ENCODE measurements around the gene RALGPS1.

RALGPS1 gene

DNA sequence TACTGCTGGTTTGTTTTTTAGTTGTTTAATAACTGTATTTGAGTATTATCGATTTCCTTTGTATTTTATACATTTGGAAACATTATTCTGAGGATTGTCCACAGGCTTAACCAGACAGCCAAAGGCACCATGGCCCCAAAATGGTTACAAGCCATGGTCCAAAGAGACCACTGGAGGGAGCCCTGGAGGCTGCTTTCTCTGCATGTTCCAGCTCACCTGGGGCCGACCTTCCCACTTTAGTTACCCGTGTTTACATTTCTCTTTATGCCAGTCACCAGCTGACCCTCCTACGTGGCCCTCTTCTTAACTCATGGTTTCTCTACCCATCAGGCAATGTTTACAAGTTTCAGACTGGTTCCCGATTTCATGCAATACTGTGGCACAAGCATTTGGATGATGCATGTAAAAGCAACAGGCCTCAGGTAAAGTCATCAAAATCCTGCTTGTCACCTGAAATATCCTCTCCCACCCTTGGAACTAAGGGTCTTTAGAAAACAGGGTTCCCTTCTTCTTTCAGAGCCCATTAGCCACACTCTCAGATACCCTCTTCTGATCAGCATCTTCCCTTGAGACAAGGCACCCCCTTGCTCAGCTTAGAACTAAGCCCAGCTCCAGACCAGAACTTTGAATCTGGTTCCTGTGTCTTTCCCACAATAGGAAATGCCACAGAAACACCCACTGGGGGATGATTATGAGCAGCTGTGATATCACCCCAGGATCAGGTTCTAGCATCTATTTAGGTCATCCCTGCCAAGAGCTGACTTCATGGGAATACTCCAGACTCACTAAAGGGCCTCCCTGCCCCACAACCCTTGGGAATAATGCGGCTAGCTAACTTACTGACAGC, 300.1 kb downstream of the RALGPS1 start:
- DNase-seq = peak; percentile 58

- DNase-seq = no peak
Measured at GRCh38 chr9:127215268-127216209, 301.0 kb downstream of the RALGPS1 start.

DNA sequence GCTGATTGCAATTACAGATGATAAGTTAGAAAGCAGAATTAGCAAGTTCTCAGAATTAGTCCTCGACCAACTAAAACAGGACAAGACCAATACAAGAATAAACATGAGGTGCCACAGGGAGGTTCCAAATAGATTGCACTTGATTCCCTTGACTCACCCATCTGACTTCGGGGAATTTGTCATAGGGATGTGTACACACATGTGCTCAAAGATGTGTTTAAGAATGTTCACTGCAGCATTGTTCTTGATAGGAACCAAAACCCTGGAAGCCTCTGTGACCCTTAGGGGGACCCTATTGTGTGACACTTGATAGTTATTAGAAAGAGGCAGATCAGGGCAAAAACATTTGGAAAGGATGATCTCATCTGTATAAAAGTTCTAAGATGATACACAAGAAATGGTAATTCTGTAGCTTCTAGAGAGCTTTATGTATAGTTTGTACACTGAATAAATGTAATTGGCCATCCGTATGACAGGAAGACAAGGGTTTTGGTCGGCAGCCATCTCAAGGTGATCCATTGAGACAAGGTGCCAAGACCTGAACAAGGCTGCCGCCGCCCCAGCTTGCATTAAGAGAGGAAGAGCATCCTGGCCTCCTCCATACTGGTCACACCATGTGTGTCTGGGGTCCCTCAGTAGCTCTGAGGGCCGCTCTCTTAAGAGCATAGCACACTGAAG, 301.8 kb downstream of the RALGPS1 start:
- DNase-seq = no peak

DNA sequence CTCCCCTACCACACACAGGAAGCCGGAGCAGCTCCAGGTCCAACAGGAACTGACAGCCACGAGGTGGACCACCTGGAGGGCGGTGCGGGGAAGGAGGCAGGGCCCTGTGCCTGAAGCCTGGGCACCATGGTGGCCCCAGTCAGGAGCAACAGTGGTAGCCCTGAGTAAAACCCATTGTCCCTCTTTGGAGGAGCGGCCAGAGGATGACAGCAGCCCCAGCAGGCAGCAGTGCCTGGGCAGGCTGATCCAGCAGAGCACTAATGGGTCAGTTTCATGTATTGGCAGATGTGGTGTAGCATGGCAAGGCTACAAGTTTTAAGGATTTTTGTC, 302.3 kb downstream of the RALGPS1 start:
- no peak for DNase-seq

DNA sequence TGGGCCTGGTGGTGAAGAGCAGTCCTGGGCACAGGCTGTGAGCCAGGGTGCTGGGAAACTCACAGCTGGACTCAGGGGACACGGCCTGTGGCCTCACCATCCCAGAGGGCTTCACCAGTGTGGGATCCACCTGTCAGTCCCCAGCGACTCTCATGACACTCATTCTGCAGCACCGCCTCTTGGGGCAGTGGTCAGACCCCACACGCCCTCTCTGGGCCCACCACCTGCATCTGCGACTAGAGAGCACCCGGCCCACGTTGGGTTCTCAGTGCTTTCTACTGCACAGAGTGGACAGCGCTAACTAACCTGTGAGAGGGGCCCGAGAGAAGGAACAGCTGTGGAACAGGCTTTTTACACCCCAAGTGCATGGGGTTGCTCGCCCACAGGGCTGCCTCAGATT, 304.2 kb downstream of the RALGPS1 start:
- no peak for DNase-seq

DNA sequence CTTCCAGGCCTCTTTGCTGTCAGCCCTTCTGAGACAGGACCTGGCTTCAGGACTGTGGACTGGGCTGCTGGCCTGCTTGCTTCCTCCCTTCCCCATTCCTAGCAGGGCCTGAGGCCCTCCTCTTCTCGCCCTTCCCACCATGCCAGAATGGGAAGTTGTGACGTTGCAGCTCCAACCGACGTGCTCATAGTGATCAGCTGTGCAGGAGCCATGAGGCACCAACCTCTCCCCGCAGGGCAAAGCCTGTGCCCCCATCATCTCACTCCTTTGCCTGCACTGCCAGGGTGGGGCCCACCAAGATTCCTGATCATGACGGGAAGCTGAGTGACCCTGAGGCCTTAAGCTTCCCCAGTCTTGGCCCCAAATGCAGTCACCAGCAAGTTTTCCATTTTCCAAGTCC, 304.9 kb downstream of the RALGPS1 start:
- no peak for DNase-seq

DNA sequence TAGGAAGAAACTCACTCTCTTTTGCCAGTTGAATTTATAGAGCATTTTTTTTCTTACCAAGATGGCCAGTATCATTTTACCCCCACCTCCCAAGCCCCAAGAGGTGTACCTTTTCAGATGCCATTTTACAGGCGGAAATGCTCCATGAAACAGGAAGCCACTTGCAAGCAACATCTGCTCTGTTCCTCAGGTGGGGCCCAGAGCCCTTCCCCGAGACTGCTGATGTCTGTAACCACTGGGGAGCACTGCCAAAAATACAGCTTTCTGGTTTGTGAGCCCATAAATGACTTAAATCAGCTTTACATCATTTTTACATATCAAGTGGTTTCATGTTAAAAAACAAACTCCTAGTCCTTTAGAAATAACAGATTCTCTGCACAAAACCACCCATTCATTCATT, 307.1 kb downstream of the RALGPS1 start:
- DNase-seq = no peak

- DNase-seq = no peak
Measured at GRCh38 chr9:127222388-127223095, 308.0 kb downstream of the RALGPS1 start.

DNA sequence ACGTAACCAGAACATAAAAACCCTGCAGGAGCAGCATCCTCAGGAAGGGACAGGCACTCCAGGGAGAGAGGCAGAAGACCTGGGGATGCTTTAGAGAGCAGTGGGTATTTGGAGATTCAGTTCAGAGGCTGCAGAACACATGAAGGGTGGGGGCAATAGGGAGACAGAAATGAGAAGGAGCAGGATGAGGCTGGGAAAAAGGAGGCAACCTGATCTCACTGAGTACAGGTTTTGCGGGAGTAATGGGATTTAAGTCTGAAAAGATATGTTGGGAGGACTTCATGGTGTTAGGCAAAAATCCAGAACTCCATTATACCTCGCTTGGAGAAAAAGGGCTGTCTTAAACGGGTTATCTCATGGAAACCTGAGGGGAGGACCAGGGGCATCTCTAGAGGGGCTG, 308.7 kb downstream of the RALGPS1 start:
- no peak for DNase-seq

DNA sequence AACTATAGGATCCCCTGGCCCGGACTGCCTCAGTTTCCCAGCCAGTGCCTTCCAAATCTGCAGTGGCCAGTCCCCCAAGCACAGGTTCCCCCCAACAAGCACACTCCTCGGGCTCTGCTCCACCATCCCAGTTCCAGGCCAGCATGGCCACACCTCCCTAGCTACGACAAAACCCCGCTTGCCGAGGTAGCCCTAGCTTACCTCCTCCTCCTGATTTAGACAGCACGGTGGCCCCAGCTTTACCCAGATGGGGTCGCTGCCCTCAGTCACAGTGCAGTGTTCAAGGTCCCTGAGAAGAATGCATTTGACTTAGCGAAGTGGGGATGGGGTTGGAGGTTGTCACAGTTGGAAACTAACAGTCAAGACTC, 309.2 kb downstream of the RALGPS1 start:
- DNase-seq = no peak

DNA sequence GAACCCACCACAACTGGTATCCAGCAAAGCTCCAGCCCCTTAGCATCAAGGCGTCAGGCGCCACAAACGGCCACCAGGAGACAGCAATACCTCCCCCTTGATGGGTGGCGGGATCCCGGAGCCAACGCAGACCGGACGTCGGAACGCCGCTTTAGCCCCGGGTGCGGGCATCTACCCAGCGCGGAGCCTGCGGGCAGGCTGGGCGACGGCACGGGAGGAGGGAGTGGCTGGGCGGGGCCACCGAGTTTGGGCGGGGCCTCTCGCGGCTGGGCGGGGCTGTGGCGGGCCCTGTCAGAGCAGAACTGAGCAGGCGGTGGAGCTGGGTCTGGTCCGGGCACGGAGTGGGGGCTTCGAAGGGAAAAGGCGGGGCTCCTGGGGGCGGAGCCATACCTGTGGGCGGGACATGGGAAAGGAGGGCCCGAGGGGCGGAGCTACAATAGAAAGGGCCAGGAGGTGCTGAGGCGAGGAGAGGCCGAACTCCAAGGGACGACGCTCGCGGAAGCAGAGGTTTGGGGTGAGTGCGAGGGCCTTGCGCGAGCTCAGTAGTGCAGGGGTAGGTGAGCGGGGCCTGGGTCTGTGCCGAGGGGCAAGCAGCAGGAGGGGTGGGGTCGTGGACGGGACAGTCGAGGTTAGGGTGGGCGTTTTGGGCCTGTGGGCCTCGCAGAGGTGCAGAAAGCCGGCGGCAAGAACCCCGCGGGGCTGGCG, 309.7 kb downstream of the RALGPS1 start:
- DNase-seq = peak; percentile 93

DNA sequence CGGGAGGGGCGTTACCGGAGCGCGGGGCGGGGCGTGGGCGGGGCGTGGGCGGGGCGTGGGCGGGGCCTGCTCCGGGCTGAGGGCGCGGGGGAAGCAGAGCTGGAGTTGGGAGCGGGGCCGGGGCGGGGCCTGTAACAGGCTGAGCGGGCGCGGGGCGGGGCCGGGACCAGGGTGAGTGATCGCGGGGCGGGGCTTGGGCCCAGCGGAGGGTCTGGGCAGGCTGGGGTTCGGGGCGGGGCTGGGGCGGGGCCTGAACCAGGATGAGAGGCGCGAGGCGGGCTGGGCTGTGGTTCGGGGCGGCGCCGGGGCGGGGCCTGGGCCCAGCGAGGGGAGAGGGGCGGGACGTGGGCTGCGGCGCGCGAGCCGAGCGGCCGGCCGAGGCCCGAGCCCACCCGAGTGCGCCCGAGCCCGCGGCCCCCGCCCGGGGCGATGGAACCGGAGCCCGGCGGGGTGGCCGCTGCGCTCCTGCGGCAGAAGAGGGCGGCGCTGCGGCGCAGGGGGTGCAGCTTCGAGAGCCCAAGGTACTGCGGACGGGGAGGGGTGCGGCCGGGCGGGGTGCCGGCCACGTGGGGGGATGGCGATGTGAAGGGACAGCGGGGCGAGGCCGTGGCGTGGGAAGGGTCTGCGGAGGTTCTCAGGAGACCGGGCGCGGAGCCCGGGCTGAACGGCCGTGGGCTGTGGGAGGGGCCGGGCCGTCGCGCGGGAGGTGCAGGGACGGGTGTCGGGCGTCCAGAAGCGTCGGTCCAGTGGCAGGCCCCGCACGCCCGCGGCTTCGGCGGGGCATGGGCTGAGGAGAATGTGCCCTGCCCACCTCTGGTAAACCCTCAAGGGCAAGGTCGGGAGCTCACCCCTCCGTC, 310.5 kb downstream of the RALGPS1 start:
- peak; percentile 89 for DNase-seq

DNA sequence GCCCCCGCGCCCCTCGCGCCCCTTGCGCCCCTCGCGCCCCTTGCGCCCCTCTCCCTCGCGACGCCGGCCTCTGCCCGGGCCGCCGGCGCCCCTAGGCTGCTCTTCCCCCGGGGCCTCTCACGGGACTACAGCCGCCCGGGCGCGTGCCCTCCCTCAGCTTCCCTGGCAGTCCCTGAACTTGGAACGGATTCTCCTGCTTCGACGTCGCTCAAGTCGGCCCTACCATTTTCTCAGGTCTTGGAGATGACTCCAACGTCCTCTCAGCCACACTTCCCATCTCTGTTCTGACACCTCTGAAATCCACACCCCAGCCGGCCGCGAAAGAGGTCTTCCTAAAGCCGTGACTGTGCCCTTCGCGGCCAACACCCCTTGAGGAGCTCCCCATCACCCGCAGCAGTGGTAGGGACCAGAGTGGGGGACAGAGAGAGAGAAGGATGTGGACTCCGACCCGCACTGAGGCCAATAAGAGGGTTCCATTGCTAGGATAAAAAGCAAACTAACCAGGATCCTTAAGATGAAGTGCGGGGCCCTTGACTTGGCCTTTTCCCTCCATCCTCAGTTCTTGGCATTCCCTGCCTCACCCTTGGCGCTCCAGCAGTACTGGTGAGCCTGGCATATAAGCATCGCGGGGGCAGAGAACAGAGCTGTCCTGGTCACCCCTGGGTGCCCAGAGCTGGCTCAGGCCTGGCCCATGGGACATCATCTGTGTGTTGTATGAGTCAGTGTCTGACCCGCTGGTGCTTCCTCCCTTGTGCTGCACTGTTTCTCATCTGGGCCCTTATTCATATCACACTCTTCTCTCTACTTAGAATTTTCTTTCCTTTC, 311.4 kb downstream of the RALGPS1 start:
- DNase-seq = peak; percentile 32

- no peak for DNase-seq
Measured at GRCh38 chr9:127229691-127230417, 315.3 kb downstream of the RALGPS1 start.

- DNase-seq = no peak
Measured at GRCh38 chr9:127231666-127232065, 317.1 kb downstream of the RALGPS1 start.

DNA sequence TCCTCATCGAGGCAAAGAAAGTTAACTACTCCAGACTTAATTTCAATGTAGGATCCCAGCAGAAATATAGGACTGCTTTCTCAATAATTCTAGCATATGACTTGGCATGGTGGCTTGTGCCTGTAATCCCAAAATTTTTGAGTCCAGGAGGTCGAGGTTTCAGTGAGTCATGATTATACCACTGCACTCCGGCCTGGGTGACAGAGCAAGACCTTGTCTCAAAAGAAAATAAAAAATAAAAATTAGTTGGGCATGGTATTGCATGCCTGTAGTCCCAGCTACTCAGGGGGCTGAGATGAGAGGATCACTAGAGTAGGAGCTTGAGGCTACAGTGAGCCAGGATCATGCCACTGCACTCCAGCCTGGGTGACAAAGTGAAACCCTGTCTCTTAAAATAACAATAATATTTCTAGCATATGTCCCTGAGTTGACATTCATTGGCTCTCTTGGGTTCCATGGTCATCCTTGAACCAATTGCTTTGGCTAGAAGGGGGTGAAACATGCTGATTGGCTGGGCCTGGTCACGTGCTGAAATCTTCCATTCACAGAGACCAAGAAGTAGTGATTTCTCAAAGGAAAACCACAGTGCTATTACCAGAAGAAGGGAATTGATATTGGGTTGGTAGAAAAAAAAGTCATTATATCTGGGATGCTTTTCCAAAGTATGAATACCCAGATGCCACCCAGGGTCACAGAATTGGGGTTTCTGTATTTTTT, 318.4 kb downstream of the RALGPS1 start:
- no peak for DNase-seq

- no peak for DNase-seq
Measured at GRCh38 chr9:127233550-127233949, 319.0 kb downstream of the RALGPS1 start.

GRCh38 chr9:127233989-127234388, 319.4 kb downstream of the RALGPS1 start:
- DNase-seq = no peak

GRCh38 chr9:127237801-127238200, 323.2 kb downstream of the RALGPS1 start:
- no peak for DNase-seq

All from activated T-cell treated with anti-CD3 and anti-CD28 coated beads, Interleukin-2, amount 50 U/mL, for 1 hour (primary cell).